GM18951 (cell line): ENCODE data around the gene KCNS3.

ENCODE experiments used
- POLR2A ChIP-seq: IDR thresholded peaks from 4 replicates; pipeline ENCODE4 v1.6.1; 2011; ENCODE audit warnings: mild to moderate bottlenecking; ENCODE audit not compliant: insufficient read length, insufficient read depth; ENCODE audit errors: extremely low read depth
- in situ Hi-C: fragments of 300-500 bp; cut with MboI; formaldehyde crosslinking; loops from one replicate; pipeline ENCODE4 v1.12.0; 2022; ENCODE audit warnings: low sequenced_read_pairs, mixed read lengths, inconsistent platforms; ENCODE audit not compliant: unreplicated experiment

KCNS3 gene, protein sequence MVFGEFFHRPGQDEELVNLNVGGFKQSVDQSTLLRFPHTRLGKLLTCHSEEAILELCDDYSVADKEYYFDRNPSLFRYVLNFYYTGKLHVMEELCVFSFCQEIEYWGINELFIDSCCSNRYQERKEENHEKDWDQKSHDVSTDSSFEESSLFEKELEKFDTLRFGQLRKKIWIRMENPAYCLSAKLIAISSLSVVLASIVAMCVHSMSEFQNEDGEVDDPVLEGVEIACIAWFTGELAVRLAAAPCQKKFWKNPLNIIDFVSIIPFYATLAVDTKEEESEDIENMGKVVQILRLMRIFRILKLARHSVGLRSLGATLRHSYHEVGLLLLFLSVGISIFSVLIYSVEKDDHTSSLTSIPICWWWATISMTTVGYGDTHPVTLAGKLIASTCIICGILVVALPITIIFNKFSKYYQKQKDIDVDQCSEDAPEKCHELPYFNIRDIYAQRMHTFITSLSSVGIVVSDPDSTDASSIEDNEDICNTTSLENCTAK

DNA sequence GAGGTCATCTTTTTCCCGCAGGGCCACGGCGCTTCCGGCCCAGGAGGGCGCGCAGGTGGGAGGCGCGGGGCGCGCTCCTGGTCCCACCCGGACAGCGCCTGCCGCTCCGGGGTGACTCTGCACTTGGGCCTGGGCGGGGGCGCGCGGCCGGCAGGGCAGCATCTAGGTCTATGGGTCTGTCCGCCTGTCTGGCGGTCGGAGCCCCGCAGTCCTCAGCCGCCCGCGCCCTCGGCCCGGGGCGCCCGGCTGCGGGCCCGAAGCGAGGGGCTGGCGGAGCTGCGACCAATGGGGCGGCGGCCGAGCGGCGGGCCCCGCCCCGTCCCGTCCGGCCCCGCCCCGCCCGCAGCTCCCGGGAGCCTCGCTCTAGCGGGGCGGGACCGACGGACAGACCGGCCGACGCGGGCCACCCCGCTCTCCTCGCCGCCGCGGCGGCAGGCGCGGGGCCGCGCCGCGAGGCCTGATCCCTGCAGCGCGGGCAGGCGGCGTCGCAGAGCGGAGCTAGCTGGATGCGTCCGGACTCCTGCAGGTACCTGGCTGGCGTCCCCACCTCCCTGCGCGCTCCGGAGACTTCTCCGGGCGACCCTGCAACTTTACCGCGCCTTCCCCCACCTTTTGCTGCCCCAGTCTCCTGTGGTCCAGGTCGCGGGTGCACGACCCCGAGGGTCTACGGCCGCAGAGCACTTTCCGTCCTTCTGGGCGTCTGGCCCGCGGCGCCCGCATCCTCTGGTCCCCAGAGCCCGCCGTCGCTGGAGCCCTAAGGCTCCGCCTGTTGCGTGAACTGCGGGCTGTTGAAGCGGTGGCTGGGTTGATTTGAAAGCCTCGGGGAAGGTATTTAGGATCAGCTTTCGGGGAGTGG, at the start of gene KCNS3:
Gene KCNS3 (plus strand): TSS at position 387 of the 856 bp plus-strand sequence. CDS start 52,342 bp downstream, outside the sequence.
- no peak for TF ChIP-seq POLR2A
- in situ Hi-C loops, result no loop called here

DNA sequence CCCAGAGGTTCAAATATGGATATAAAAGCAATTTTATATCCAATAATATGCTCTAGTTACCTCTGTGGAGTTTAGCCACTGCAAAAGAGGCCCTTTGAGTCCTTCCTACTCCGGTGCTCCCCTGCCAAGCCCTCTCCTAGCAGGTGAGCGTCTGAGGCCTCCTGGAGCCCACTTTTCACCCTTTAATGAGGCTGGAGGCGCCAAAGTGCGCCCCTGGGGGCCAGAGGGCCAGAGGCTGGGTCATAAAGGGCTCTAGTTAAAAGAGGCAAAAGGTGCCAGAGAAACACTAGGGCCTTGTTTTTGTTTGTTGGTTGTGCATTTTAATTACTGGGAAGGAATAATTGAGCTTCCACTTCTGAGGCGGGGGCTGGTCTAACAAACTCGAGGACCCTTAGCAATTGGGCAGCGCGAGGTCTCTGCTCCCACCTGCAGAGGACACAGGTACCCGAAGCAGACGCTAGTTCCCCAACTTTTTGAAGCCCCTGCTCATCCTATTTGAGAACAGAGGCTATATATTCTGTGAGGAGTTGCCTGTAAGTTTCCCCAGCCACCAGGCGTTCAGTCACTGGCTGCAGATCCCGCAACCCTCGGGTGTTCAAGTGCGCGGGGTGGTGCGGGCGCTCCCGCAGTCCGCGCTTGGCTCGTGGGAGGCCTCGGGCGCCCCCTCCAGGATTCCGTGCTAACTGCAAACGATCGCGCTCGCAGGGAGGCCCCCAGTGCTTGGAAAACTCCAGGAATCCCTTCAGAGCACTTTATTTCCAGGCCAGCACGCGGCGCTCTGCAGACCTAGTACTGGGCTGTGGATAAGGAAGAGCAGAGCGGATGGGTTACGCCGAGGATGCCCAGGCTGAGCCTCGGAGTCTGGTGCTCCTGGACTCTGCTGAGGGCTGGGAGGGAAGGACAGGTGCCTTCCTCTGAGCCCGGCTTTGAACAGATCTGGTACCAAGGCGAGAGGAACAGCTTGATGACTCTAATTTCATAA, 48.1 kb upstream of the KCNS3 start:
- TF ChIP-seq POLR2A, result no peak
- in situ Hi-C loops, result loop anchor here (10.0 kb wide), 1 partner anchor 116 kb away; no protein-coding TSS in a partner anchor

GRCh38 chr2:17835516-17835915, 43.0 kb upstream of the KCNS3 start:
- in situ Hi-C loops, result loop anchor here (10.0 kb wide), 1 partner anchor 121 kb away; no protein-coding TSS in a partner anchor
- no peak for TF ChIP-seq POLR2A

- in situ Hi-C loops, result loop anchor here (10.0 kb wide), 1 partner anchor 125 kb away; no protein-coding TSS in a partner anchor
- TF ChIP-seq POLR2A, result no peak
Measured at GRCh38 chr2:17839959-17840358, 38.5 kb upstream of the KCNS3 start.

DNA sequence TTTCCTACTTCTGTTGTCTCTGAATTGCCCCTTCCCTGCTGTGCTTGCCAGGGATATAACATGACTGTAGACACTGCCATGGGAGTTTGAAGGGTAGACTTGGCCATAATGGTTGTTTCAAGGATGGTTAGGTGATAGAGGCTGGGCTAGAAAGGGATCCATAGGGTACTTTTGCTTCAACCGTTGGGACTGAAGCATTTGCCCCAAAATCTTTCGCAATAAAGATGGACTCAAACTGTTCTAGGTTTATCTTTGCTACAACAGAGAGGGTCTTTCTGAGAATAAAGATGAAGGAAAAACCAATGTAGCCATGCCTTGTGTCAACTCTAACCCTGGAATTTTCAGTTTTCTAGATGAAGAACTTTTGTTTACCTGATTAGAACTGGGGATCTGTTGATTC, 35.0 kb upstream of the KCNS3 start:
- in situ Hi-C loops, result no loop called here
- no peak for TF ChIP-seq POLR2A

DNA sequence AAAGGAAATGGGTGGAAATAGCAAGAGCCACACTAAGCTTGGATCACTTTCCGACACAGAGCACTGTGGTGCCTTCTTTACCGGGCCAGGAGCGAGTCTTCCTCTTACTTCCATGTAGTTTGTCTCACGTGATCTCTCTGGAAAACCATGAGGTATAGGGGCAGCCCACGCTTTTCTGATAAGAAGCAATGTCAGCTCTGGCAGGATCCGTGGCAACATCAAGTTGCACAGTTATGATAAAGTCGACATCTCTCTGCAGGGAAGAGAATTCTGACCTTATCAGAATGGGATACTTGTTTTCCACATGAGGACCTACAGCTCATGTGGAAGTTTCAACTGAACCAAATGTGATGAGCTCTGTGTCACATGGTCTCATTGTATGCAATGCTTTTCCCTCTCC, 32.7 kb upstream of the KCNS3 start:
- in situ Hi-C loops, result no loop called here
- TF ChIP-seq POLR2A, result no peak

- in situ Hi-C loops, result no loop called here
- TF ChIP-seq POLR2A, result no peak
Measured at GRCh38 chr2:17846676-17847075, 31.8 kb upstream of the KCNS3 start.

DNA sequence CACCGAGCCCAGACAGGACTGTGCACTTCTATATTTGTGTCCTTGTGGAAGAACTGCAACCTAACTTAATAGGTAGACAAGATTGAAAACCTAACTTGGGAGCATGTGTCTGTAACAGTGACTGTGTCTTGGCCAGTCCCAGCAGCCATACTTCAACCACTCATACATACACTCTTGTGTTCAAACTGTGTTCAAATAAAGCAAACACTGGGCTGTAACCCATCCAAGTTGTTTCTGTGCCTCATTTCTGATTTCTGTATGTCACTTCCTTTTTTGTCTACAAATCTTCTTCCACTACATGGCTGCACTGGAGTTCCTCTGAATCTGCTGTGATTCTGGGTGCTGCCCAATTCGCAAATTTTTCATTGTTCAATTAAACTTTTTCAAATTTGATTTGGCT, 31.2 kb upstream of the KCNS3 start:
- in situ Hi-C loops, result no loop called here
- no peak for TF ChIP-seq POLR2A

DNA sequence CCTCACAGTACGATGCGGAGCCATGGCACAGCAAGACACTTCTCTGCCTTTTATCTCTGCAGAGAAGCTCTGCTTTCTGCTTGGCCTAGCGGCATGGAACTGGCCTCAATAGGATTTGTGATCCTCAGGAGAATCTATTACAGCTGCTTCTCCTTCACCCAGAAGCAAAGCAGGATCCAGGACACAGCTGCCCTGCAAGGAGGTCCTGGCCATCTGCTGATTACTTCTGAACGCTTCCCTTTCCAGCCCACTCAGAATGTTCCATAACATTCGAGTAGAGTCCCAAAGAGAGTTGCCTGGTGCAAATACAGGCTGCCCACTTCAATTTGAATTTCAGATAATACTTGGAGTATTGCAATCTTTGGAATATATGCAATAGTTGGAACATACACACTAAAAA, 29.2 kb upstream of the KCNS3 start:
- in situ Hi-C loops, result no loop called here
- no peak for TF ChIP-seq POLR2A

DNA sequence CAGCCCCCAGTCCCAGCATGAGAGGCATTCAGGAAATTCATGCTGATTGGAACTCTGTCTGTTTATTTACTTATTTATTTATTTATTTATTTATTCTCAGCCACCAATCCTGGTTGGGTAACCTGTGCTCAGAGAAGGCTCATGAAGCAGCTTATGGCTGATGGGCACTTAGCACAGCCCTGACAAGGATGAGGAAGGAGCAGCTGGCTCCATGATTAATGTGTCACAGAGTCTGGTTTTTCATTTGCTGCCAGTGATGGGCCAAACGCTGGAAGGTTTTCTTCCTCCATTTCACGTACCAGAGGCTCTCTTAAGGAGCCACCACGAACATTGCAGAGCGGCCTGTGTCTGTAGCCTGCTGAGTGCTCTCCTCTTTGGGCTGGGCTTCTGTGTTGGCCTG, 28.3 kb upstream of the KCNS3 start:
- no peak for TF ChIP-seq POLR2A

DNA sequence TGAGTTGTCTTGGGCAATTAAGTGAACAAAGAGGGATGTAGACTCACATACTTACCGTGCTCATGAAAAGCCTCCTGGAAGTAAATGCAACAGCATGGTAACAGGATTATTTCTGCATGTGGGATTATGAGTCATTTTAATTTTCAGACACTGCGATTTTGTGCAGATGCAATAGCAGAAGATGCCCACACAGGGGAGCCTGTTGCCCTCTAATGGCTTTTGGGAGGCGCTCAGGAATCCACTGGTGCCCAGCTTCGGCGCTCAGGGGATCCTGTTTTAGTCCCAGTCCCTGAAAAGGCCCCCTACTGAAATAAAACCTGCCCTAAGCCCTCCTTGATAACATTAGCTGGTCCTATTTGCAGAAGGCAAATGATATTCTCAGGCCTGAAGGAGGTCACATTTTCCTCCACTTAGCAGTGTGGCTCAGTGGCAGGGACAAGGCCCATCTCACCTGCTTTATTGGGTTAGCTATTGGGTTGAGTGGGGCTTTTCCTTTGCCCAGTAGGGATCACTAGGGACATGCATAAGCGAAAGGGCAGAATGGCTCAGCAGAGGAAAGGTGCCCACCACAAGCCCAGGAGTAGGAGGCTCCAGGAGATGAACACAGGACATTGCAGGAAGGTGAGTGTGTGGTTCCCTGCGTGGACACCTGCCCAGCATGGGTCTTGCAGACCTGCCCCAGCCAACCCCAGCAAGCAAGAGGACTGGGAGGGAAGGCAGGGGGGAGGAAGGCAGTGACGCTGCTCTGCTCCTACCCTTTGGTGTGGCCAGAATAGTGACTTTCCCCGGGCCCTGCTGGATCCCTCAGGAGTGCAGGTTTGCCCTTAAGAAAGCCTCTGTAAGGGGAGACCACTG, 26.5 kb upstream of the KCNS3 start:
- no peak for TF ChIP-seq POLR2A
- in situ Hi-C loops, result loop anchor here (25.0 kb wide), 1 partner anchor 310 kb away; no protein-coding TSS in a partner anchor

More for the DNA sequence above, 28.3 kb upstream of the KCNS3 start:
- in situ Hi-C loops, result loop anchor here (25.0 kb wide), 1 partner anchor 312 kb away; no protein-coding TSS in a partner anchor

DNA sequence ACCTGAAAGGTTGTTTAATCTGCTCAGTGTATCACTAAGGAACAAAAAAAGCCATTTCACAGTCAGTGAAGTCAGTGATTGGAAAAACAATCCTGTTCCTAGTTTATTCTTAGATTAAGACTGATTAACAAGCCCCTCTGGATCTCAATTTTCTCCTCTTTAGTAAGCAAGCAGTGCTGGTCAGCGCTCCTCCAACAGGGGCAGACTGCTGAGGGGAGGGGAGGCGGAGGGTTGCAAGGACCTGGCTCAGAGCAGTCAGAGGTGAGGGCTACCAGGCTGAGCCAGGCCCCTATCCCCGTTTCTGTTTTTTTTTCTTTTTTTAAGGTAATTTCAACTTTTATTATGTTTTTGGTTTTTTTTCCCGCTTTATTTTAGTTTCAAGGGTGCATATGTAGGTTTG, 24.7 kb upstream of the KCNS3 start:
- TF ChIP-seq POLR2A, result no peak
- in situ Hi-C loops, result loop anchor here (25.0 kb wide), 1 partner anchor 309 kb away; no protein-coding TSS in a partner anchor
